KMS-11 (cell line): ENCODE measurements around the gene FLVCR1.
A peak's percentile ranks its signal among the peaks of the same experiment; 100 is the strongest.

Experiments used
- H2AFZ ChIP-seq: fragments of 200-600 bp; sonication (generic); 2 replicates; pipeline ENCODE4 v1.6.1; 2016; ENCODE audit warnings: antibody characterized with exemption, mixed run types, low read depth
- H3K27ac ChIP-seq: fragments of 200-600 bp; sonication (generic); 2 replicates; pipeline ENCODE4 v1.6.1; 2016; ENCODE audit warnings: mild to moderate bottlenecking, mixed run types
- H3K27me3 ChIP-seq: fragments of 200-600 bp; sonication (generic); 2 replicates; pipeline ENCODE4 v1.6.1; 2017; ENCODE audit warnings: mild to moderate bottlenecking, low read depth, mixed run types, moderate library complexity; ENCODE audit not compliant: insufficient read depth
- H3K36me3 ChIP-seq: fragments of 200-600 bp; sonication (generic); 2 replicates; pipeline ENCODE4 v1.6.1; 2017; ENCODE audit warnings: mild to moderate bottlenecking, mixed run types; ENCODE audit not compliant: insufficient read depth
- H3K4me1 ChIP-seq: fragments of 200-600 bp; sonication (generic); 2 replicates; pipeline ENCODE4 v1.6.1; 2016; ENCODE audit warnings: mild to moderate bottlenecking, low read depth, mixed run types; ENCODE audit not compliant: poor library complexity, severe bottlenecking
- H3K4me2 ChIP-seq: fragments of 200-600 bp; sonication (generic); 2 replicates; pipeline ENCODE4 v1.7.0; 2016; ENCODE audit warnings: mild to moderate bottlenecking, mixed run types
- H3K4me3 ChIP-seq: fragments of 200-600 bp; sonication (generic); IDR thresholded peaks from 2 replicates; pipeline ENCODE4 v1.6.1; 2017; ENCODE audit warnings: low read depth, low read length, mixed read lengths; ENCODE audit not compliant: insufficient read depth
- H3K79me2 ChIP-seq: fragments of 200-600 bp; sonication (generic); 2 replicates; pipeline ENCODE4 v1.6.1; 2016; ENCODE audit warnings: low read depth, mixed run types; ENCODE audit not compliant: insufficient read depth
- H3K9ac ChIP-seq: fragments of 200-600 bp; sonication (generic); 2 replicates; pipeline ENCODE4 v1.6.1; 2016; ENCODE audit warnings: mild to moderate bottlenecking, mixed run types
- H4K20me1 ChIP-seq: fragments of 200-600 bp; sonication (generic); 2 replicates; pipeline ENCODE4 v1.6.1; 2016; ENCODE audit warnings: mild to moderate bottlenecking, mixed run types; ENCODE audit not compliant: insufficient read depth
- TF ChIP-seq, protein P1 (sequence below): fragments of 200-600 bp; sonication (generic); conservative IDR thresholded peaks from 2 replicates; pipeline ENCODE4 v1.6.1; 2017; ENCODE audit warnings: low read depth, mild to moderate bottlenecking, antibody characterized with exemption, low read length, moderate library complexity, mixed read lengths

FLVCR1 gene

DNA sequence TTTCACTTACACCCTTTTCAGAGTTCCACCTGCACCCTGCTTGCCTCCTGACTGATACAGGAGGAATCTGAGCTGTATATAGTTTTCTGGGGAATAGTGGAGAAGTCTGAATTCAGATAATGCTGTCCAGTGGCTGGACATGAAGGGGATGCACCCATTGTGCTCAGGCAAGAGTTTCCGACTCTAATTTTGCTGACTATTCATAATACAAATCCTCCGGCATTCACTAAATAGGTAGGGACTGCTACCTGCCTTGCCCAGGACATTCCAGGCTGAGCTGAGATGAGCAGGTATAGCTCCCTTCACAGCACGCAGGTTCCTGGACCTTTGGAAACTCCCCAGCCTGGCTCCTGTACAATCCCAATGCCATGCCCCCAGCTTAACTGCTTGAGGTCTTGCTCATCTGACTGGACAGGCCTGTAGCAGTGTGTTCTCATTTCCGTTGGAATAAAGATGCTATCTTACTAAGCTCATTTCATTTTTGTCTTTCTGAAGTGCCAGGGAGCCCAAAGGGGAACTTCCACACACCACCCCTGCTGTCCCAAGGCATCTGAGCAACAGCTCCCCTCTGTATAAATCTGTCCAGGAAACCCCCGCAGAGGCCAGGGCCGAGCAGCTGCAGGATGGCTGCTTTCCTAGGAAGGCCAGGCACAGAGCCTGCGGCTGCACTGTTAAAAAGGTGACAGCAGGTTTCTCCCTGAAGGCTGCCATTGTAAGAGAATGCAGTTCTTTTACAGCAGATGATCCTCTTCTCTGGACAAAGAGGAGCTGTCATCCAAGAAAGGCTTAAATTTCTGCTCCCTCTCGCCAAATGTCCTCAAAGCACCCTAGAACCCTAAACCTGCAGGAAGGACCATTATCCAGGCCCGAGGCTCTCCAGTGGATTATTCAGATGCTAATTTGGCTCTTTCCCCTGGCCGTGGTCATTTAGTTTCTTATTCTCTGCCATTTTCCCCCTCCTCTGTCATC, 70.5 kb downstream of the FLVCR1 start:
- Histone ChIP-seq H3K4me1 (no peaks in the 10 kb centered on the region), H3K27ac (no peak overlapping the region), H3K9ac (no peak overlapping the region), H3K36me3 (no peaks in the 10 kb centered on the region), H3K79me2 (no peaks in the 10 kb centered on the region), H4K20me1 (no peaks in the 10 kb centered on the region), H3K4me3 (no peak overlapping the region), H2AFZ (no peak overlapping the region), H3K27me3 (no peaks in the 10 kb centered on the region), H3K4me2 (no peak overlapping the region)
- TF ChIP-seq, protein P1, sequence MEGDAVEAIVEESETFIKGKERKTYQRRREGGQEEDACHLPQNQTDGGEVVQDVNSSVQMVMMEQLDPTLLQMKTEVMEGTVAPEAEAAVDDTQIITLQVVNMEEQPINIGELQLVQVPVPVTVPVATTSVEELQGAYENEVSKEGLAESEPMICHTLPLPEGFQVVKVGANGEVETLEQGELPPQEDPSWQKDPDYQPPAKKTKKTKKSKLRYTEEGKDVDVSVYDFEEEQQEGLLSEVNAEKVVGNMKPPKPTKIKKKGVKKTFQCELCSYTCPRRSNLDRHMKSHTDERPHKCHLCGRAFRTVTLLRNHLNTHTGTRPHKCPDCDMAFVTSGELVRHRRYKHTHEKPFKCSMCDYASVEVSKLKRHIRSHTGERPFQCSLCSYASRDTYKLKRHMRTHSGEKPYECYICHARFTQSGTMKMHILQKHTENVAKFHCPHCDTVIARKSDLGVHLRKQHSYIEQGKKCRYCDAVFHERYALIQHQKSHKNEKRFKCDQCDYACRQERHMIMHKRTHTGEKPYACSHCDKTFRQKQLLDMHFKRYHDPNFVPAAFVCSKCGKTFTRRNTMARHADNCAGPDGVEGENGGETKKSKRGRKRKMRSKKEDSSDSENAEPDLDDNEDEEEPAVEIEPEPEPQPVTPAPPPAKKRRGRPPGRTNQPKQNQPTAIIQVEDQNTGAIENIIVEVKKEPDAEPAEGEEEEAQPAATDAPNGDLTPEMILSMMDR = no peak

DNA sequence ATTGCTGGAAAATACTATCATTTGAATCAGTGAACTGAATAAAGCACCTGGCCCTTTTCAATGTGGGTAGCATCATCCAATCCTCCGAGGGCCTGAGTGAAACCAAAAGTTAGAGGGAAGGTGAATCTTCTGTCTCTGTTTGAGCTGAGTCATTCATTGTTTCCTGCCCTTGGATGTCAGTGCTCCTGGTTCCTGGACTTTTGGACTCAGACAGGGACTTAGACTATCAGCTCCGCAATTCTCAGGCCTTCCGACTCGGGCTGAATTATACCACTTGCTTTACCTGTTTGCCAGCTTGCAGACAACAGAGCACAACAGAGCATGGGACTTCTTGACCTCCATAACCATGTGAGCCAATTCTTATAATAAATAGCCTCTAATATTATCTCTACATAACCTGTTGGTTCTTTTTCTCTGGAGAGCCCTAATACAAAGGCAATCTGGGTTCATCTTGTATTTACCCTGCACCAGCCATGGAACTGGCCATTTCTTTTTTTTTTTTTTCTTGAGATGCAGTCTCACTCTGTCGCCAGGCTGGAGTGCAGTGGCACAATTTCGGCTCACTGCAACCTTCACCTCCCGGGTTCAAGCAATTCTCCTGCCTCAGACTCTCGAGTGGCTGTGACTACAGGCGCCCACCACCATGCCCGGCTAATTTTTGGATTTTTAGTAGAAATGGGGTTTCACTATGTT, 73.1 kb downstream of the FLVCR1 start:
- Histone ChIP-seq H3K27me3 (no peaks in the 10 kb centered on the region), H3K4me2 (0 out of 2 replicates have a peak overlapping the region, but pooled peaks have one; percentile 3), H3K9ac (peak overlapping the region; percentile 12; the same call in 1 of the 2 replicates)

DNA sequence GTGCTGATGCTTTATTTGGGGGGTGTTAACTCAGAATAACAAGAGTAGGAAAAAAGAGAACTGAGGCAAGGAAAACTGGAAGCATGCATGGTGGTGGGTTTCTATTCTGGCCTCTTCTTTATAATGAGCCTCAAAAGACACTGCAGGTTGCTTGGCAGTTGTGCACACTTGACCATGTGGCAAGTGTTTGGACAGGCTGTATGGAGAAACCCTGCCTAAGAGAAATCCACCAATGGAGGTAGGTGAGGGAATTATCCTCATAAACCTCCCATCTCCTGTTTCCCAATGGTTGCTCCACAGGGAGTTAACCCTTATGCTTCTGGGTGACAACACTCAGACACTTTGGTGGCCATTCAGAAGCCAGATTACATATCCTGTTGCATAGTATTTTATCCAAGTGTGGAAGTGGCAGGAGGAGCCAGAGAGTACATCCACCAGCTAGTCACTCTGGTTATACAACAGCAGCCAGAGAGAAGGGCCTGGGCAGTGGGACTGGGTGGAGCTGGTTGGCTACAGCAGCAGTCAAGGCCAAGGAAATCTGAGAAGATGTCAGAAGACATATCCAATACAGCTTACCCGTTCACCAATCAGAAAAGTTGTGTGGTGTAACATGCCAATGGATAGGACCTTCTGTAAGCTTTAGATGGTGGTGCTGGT, 75.9 kb downstream of the FLVCR1 start:
- no peaks in the 10 kb centered on the region for H4K20me1 ChIP-seq
- H3K27ac ChIP-seq = no peak overlapping the region
- no peaks in the 10 kb centered on the region for H3K79me2 ChIP-seq
- H3K27me3 ChIP-seq = no peaks in the 10 kb centered on the region
- no peak overlapping the region for H3K9ac ChIP-seq
- H3K4me2 ChIP-seq = no peak overlapping the region
- TF ChIP-seq, protein P1 = no peak
- H2AFZ ChIP-seq = no peak overlapping the region
- H3K4me1 ChIP-seq = no peaks in the 10 kb centered on the region
- no peak overlapping the region for H3K4me3 ChIP-seq
- no peaks in the 10 kb centered on the region for H3K36me3 ChIP-seq

More for the DNA sequence above, 73.1 kb downstream of the FLVCR1 start:
- Histone ChIP-seq H2AFZ (peak overlapping the region; percentile 21; the same call in 1 of the 2 replicates), H3K79me2 (no peaks in the 10 kb centered on the region), H3K4me1 (no peaks in the 10 kb centered on the region), H3K4me3 (no peak overlapping the region), H3K27ac (peak overlapping the region; percentile 14; the same call in 1 of the 2 replicates), H4K20me1 (no peaks in the 10 kb centered on the region), H3K36me3 (no peaks in the 10 kb centered on the region)
- TF ChIP-seq, protein P1 = no peak

DNA sequence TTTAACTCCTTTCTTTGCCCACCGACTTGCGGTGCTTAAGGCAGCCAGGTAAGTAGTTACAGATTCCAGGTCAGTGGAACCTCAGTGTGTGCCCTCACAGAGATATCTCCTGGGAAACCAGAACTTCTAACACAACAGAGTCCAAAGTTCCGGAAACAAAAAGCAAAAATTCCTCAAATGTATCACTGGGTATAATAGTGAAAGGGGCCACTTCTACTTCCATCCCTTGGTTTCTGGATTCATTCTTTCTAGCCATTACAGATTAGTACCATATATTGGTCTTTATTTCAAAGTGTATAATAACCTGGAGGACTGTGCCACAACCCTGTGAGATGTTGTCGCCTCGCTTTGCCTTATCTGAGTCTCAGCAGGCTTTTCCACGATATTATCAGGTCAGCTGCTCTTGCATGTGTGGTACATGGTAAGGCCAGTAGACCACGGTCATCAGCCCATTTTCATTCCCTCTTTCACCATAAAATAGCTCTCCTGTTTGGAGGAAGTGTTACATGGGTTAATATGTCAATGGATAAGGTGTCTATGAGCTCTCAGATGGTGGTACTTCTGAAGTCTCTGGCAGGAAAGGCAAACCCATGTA, 77.4 kb downstream of the FLVCR1 start:
- H3K4me2 ChIP-seq = no peak overlapping the region
- H3K79me2 ChIP-seq = no peaks in the 10 kb centered on the region
- no peak overlapping the region for H2AFZ ChIP-seq
- no peaks in the 10 kb centered on the region for H3K27me3 ChIP-seq
- TF ChIP-seq, protein P1 = no peak
- no peak overlapping the region for H3K27ac ChIP-seq
- H4K20me1 ChIP-seq = no peaks in the 10 kb centered on the region
- H3K36me3 ChIP-seq = no peaks in the 10 kb centered on the region
- no peak overlapping the region for H3K9ac ChIP-seq
- H3K4me3 ChIP-seq = no peak overlapping the region
- no peaks in the 10 kb centered on the region for H3K4me1 ChIP-seq
